Activated T-helper 1 cell treated with anti-CD3 and anti-CD28 coated beads, Interleukin-12 subunit alpha, Interleukin-12 subunit beta, Interleukin-2, Interleukin-4 antibody, amounts not matched to agents 30 ng/mL and 10 ng/mL and 1 ng/mL, durations not matched to agents 14 hours and 24 hours and 36 hours (primary cell): ENCODE data around the gene FNDC11. TPM values are rescaled to one million over a fixed set of nuclear protein-coding genes. Genes with fewer than 3 reads are reported as not detected.
"Not testable (repeated sequence)": the region's sequence is repeated elsewhere in the genome, so short reads cannot be mapped to it uniquely, and the experiment has no call there.

Experiments
- DNase-seq: peaks from one replicate; pipeline ENCODE4 v3.0.0; 2021; ENCODE audit warnings: low spot score
- H3K27ac Mint-ChIP-seq: one replicate; pipeline ENCODE4 v1.8.0; 2021; ENCODE audit warnings: mild to moderate bottlenecking, mixed read lengths
- H3K27me3 Mint-ChIP-seq: one replicate; pipeline ENCODE4 v1.8.0; 2022; ENCODE audit warnings: mild to moderate bottlenecking, moderate library complexity, mixed read lengths; ENCODE audit not compliant: insufficient read depth
- H3K36me3 Mint-ChIP-seq: one replicate; pipeline ENCODE4 v1.8.0; 2021; ENCODE audit warnings: low read depth, mixed read lengths
- H3K4me1 Mint-ChIP-seq: one replicate; pipeline ENCODE4 v1.8.0; 2021; ENCODE audit warnings: low read depth, mixed read lengths
- H3K4me3 Mint-ChIP-seq: one replicate; pipeline ENCODE4 v1.8.0; 2021; ENCODE audit warnings: mild to moderate bottlenecking, moderate library complexity, mixed read lengths
- H3K9me3 Mint-ChIP-seq: one replicate; pipeline ENCODE4 v1.8.0; 2021; ENCODE audit warnings: mixed read lengths
- intact Hi-C: fragments of 100-400 bp; cut with micrococcal nuclease; formaldehyde crosslinking; loops from one replicate; pipeline ENCODE4 v1.15.1; 2024
- total RNA-seq: library from RNA; stranded (reverse); gene quantifications from 2 replicates; pipeline ENCODE4 v1.2.3, GENCODE V29; 2022

FNDC11 gene
- total RNA-seq, 1 donor from 2014 or later, result 0.26 TPM

GRCh38 chr20:63564036-63564810, 10.3 kb downstream of the FNDC11 start:
- H3K4me3 Mint-ChIP-seq, result no peak overlapping the region
- no peaks in the 10 kb centered on the region for H3K9me3 Mint-ChIP-seq
- H3K27me3 Mint-ChIP-seq, result no peaks in the 10 kb centered on the region
- no peak for DNase-seq
- peaks cover 8% of the 10 kb centered on the region for H3K4me1 Mint-ChIP-seq
- H3K27ac Mint-ChIP-seq, result no peak overlapping the region
- H3K36me3 Mint-ChIP-seq, result peaks cover 18% of the 10 kb centered on the region
- intact Hi-C loops, result no loop called here

GRCh38 chr20:63565021-63565698, 11.2 kb downstream of the FNDC11 start:
- intact Hi-C loops, result loop anchor here (5.0 kb wide), 1 partner anchor 62 kb away; the partner anchor contains the start of gene GMEB2
- H3K9me3 Mint-ChIP-seq, result no peaks in the 10 kb centered on the region
- H3K4me1 Mint-ChIP-seq, result peaks cover 8% of the 10 kb centered on the region
- H3K27ac Mint-ChIP-seq, result no peak overlapping the region
- no peaks in the 10 kb centered on the region for H3K27me3 Mint-ChIP-seq
- H3K4me3 Mint-ChIP-seq, result no peak overlapping the region
- H3K36me3 Mint-ChIP-seq, result peaks cover 18% of the 10 kb centered on the region
- no peak for DNase-seq

- Mint-ChIP-seq H3K36me3 (peaks cover 14% of the 10 kb centered on the region), H3K9me3 (no peaks in the 10 kb centered on the region), H3K27ac (no peak overlapping the region), H3K4me3 (no peak overlapping the region), H3K4me1 (peaks cover 8% of the 10 kb centered on the region), H3K27me3 (no peaks in the 10 kb centered on the region)
- DNase-seq, result no peak
- intact Hi-C loops, result loop anchor here (5.0 kb wide), 1 partner anchor 61 kb away; the partner anchor contains the start of gene GMEB2
Measured at GRCh38 chr20:63565699-63566335, 11.9 kb downstream of the FNDC11 start.

GRCh38 chr20:63566395-63567135, 12.6 kb downstream of the FNDC11 start:
- no peak overlapping the region for H3K4me3 Mint-ChIP-seq
- intact Hi-C loops, result loop anchor here (1.0 to 5.0 kb wide), 2 partner anchors 13 to 61 kb away; partner anchors contain the start of gene GMEB2
- H3K4me1 Mint-ChIP-seq, result peaks cover 8% of the 10 kb centered on the region
- H3K27me3 Mint-ChIP-seq, result no peaks in the 10 kb centered on the region
- no peaks in the 10 kb centered on the region for H3K9me3 Mint-ChIP-seq
- DNase-seq, result no peak
- peaks cover 12% of the 10 kb centered on the region for H3K36me3 Mint-ChIP-seq
- H3K27ac Mint-ChIP-seq, result no peak overlapping the region

GRCh38 chr20:63567136-63567385, 13.1 kb downstream of the FNDC11 start:
- Mint-ChIP-seq H3K9me3 (no peaks in the 10 kb centered on the region), H3K4me1 (peaks cover 8% of the 10 kb centered on the region), H3K27me3 (no peaks in the 10 kb centered on the region), H3K4me3 (peak overlapping the region; percentile 69), H3K36me3 (peaks cover 12% of the 10 kb centered on the region), H3K27ac (no peak overlapping the region)
- intact Hi-C loops, result loop anchor here (1.0 to 5.0 kb wide), 2 partner anchors 14 to 60 kb away; partner anchors contain the start of gene GMEB2
- no peak for DNase-seq

- Mint-ChIP-seq H3K9me3 (no peaks in the 10 kb centered on the region), H3K4me3 (peak overlapping the region; percentile 69), H3K4me1 (peaks cover 8% of the 10 kb centered on the region), H3K27me3 (no peaks in the 10 kb centered on the region), H3K27ac (peak overlapping the region; percentile 70), H3K36me3 (peaks cover 12% of the 10 kb centered on the region)
- intact Hi-C loops, result loop anchor here (1.0 to 5.0 kb wide), 2 partner anchors 14 to 60 kb away; partner anchors contain the start of gene GMEB2
- DNase-seq, result peak; percentile 59
Measured at GRCh38 chr20:63567386-63568169, 13.6 kb downstream of the FNDC11 start.

- Mint-ChIP-seq H3K9me3 (no peaks in the 10 kb centered on the region), H3K4me1 (peaks cover 8% of the 10 kb centered on the region), H3K27me3 (no peaks in the 10 kb centered on the region), H3K27ac (peak overlapping the region; percentile 70), H3K4me3 (peak overlapping the region; percentile 69), H3K36me3 (peaks cover 12% of the 10 kb centered on the region)
- DNase-seq, result no peak
- intact Hi-C loops, result loop anchor here (5.0 kb wide), 1 partner anchor 59 kb away; the partner anchor contains the start of gene GMEB2
Measured at GRCh38 chr20:63568170-63568981, 14.4 kb downstream of the FNDC11 start.

- Mint-ChIP-seq H3K9me3 (no peaks in the 10 kb centered on the region), H3K4me1 (peaks cover 8% of the 10 kb centered on the region), H3K36me3 (peaks cover 10% of the 10 kb centered on the region), H3K27ac (no peak overlapping the region), H3K27me3 (no peaks in the 10 kb centered on the region), H3K4me3 (peak overlapping the region; percentile 15)
- intact Hi-C loops, result loop anchor here (5.0 kb wide), 1 partner anchor 58 kb away; the partner anchor contains the start of gene GMEB2
- DNase-seq, result no peak
Measured at GRCh38 chr20:63568986-63569949, 15.3 kb downstream of the FNDC11 start.

- DNase-seq, result no peak
- H3K36me3 Mint-ChIP-seq, result peaks cover 9% of the 10 kb centered on the region
- no peak overlapping the region for H3K27ac Mint-ChIP-seq
- peaks cover 8% of the 10 kb centered on the region for H3K4me1 Mint-ChIP-seq
- no peaks in the 10 kb centered on the region for H3K9me3 Mint-ChIP-seq
- peak overlapping the region; percentile 15 for H3K4me3 Mint-ChIP-seq
- H3K27me3 Mint-ChIP-seq, result no peaks in the 10 kb centered on the region
- intact Hi-C loops, result no loop called here
Measured at GRCh38 chr20:63570281-63571086, 16.5 kb downstream of the FNDC11 start.

- H3K36me3 Mint-ChIP-seq, H3K27ac Mint-ChIP-seq, H3K9me3 Mint-ChIP-seq, intact Hi-C loops, H3K4me1 Mint-ChIP-seq, DNase-seq, H3K4me3 Mint-ChIP-seq, H3K27me3 Mint-ChIP-seq: not testable (repeated sequence)
Measured at GRCh38 chr20:63571087-63571478, 17.1 kb downstream of the FNDC11 start.
